Activated naive CD4-positive, alpha-beta T cell treated with Interleukin-2 at 50 U/mL for 16 hours (primary cell): ENCODE results near the gene PTRH1.
"Not testable (repeated sequence)": the region's sequence is repeated elsewhere in the genome, so short reads cannot be mapped to it uniquely, and the experiment has no call there.

Experiments used
- DNase-seq: peaks from one replicate; pipeline ENCODE4 v3.0.0-alpha.2; 2020

PTRH1 gene

GRCh38 chr9:127715470-127716337 lies at the start of gene PTRH1, which contains the start of gene TTC16:
Gene PTRH1 (minus strand): TSS chr9:127715663. CDS start chr9:127715639, 24 bp downstream.
Gene TTC16 (plus strand): TSS chr9:127716079. CDS start chr9:127716146, 67 bp downstream.
- peak; percentile 98 for DNase-seq

- peak; percentile 40 for DNase-seq
Measured at GRCh38 chr9:127763918-127764384, 48.5 kb upstream of the PTRH1 start.

- no peak for DNase-seq
Measured at GRCh38 chr9:127762111-127762676, 46.7 kb upstream of the PTRH1 start.

GRCh38 chr9:127761491-127761956 lies 46.1 kb upstream of the PTRH1 start:
- DNase-seq, result no peak

- no peak for DNase-seq
Measured at GRCh38 chr9:127761061-127761460, 45.6 kb upstream of the PTRH1 start.

- no peak for DNase-seq
Measured at GRCh38 chr9:127758843-127759242, 43.4 kb upstream of the PTRH1 start.

GRCh38 chr9:127756776-127757175 lies 41.3 kb upstream of the PTRH1 start:
- DNase-seq, result not testable (repeated sequence)

- no peak for DNase-seq
Measured at GRCh38 chr9:127756233-127756632, 40.8 kb upstream of the PTRH1 start.

GRCh38 chr9:127755061-127756060 lies 39.9 kb upstream of the PTRH1 start:
- DNase-seq, result no peak

- no peak for DNase-seq
Measured at GRCh38 chr9:127754099-127755060, 38.9 kb upstream of the PTRH1 start.

GRCh38 chr9:127753622-127754021 lies 38.2 kb upstream of the PTRH1 start:
- DNase-seq, result no peak

GRCh38 chr9:127753148-127753547 lies 37.7 kb upstream of the PTRH1 start:
- no peak for DNase-seq

GRCh38 chr9:127751269-127752054 lies 36.0 kb upstream of the PTRH1 start:
- DNase-seq, result no peak

- DNase-seq, result no peak
Measured at GRCh38 chr9:127749090-127749787, 33.8 kb upstream of the PTRH1 start.

GRCh38 chr9:127746959-127747569 lies 31.6 kb upstream of the PTRH1 start:
- no peak for DNase-seq

GRCh38 chr9:127744398-127745110 lies 29.1 kb upstream of the PTRH1 start:
- no peak for DNase-seq

GRCh38 chr9:127742435-127743088 lies 27.1 kb upstream of the PTRH1 start:
- DNase-seq, result no peak

GRCh38 chr9:127741831-127742434 lies 26.5 kb upstream of the PTRH1 start:
- DNase-seq, result no peak
